Spleen (tissue), 11 donors: ENCODE results near the gene OXTR. TPM values are rescaled to one million over a fixed set of nuclear protein-coding genes. Genes with fewer than 3 reads are reported as not detected.

Experiments used
- DNase-seq: peaks from one replicate; pipeline ENCODE4 v3.0.0-alpha.2; 2020
- H3K27ac ChIP-seq, 8 donors: fragments of 200-600 bp; sonication (generic) in 7 of 8; 1 replicate in 4 of 8; 2 replicates in 4 of 8; pipeline versions ENCODE4 v1.5.0 to v1.8.0; 2016 to 2021; ENCODE audit warnings: inconsistent platforms in 4 of 8, mild to moderate bottlenecking in 4 of 8, moderate library complexity in 1 of 8
- H3K27me3 ChIP-seq, 7 donors: fragments of 200-600 bp; sonication (generic) in 6 of 7; replicated peaks in 1 of 7; 1 replicate in 4 of 7; 2 replicates in 3 of 7; pipeline versions ENCODE4 v1.5.0 to v1.8.0; 2016 to 2021; ENCODE audit warnings: inconsistent platforms in 3 of 7, mild to moderate bottlenecking in 1 of 7
- H3K36me3 ChIP-seq, 6 donors: fragments of 200-600 bp; sonication (generic) in 5 of 6; 1 replicate in 4 of 6; 2 replicates in 2 of 6; pipeline versions ENCODE4 v1.5.0 to v1.8.0; 2016 to 2021; ENCODE audit warnings: inconsistent platforms in 2 of 6
- H3K4me1 ChIP-seq, 6 donors: fragments of 200-600 bp; sonication (generic) in 5 of 6; 1 replicate in 3 of 6; 2 replicates in 3 of 6; pipeline versions ENCODE4 v1.5.0 to v1.8.0; 2016 to 2021; ENCODE audit warnings: inconsistent platforms in 3 of 6
- H3K4me3 ChIP-seq, 8 donors: fragments of 200-600 bp; sonication (generic) in 7 of 8; 1 replicate in 4 of 8; 2 replicates in 4 of 8; pipeline versions ENCODE4 v1.5.0 to v1.8.0; 2016 to 2021; ENCODE audit warnings: inconsistent platforms in 4 of 8, mild to moderate bottlenecking in 4 of 8, moderate library complexity in 2 of 8
- H3K9me3 ChIP-seq, 8 donors: fragments of 200-600 bp; sonication (generic) in 7 of 8; 1 replicate in 4 of 8; 2 replicates in 4 of 8; pipeline versions ENCODE4 v1.5.0 to v1.8.0; 2016 to 2021; ENCODE audit warnings: inconsistent platforms in 4 of 8
- CTCF ChIP-seq, 11 experiments: fragments of 200-600 bp in 7 of 11; fragments of 450-650 bp in 4 of 11; sonication (generic) in 4 of 11; IDR thresholded peaks in 8 of 11; conservative IDR thresholded peaks in 3 of 11; 1 replicate in 7 of 11; 2 replicates in 4 of 11; pipeline versions ENCODE4 v1.4.0 to v1.8.0; 2016 to 2021; ENCODE audit warnings: antibody characterized with exemption in 11 of 11, inconsistent platforms in 4 of 11, mild to moderate bottlenecking in 1 of 11
- POLR2A ChIP-seq, 3 donors: fragments of 450-650 bp; IDR thresholded peaks; one replicate each; pipeline ENCODE4 v1.5.1; 2017; ENCODE audit warnings: antibody characterized with exemption in 3 of 3, mild to moderate bottlenecking in 1 of 3
- POLR2AphosphoS5 ChIP-seq, 3 donors: sonication (generic); formaldehyde crosslinking; IDR thresholded peaks; one replicate each; pipeline ENCODE4 v1.5.1; 2017; ENCODE audit warnings: antibody characterized with exemption in 3 of 3
- WGBS, 5 donors: extraction: QIAGEN DNeasy Blood & Tissue Kit in 3 of 5; methylation state at CpG; one replicate each; pipeline versions ENCODE4 v1.1.5 to v1.1.7; 2013 to 2018; 5-methylcytosine and 5-hydroxymethylcytosine counted together
- intact Hi-C: fragments of 100-400 bp; cut with DNase I; formaldehyde crosslinking; loops from one replicate; pipeline ENCODE4 v1.15.0; 2023; ENCODE audit warnings: low total_unique reads
- polyA plus RNA-seq, 3 donors: library from polyadenylated mRNA; stranded (reverse); fragments of 200-250 nt; gene quantifications; one replicate each; pipeline ENCODE4 v1.2.1, GENCODE V29; 2013
- total RNA-seq, 7 donors: library from RNA; depleted of rRNA in 3 of 7; stranded (reverse); fragments of >200 nt in 3 of 7; fragmentation: NEBNext Ultra II Directional in 4 of 7; extraction: Animal tissue kit (Norgen Biotek cat#: 25700) in 4 of 7; gene quantifications; one replicate each; pipeline versions ENCODE4 v1.1.0 to v1.2.1, GENCODE V29; 2016 to 2021
- donor health status: healthy with polysubstance abuse.
- donor health status: DM: no; HTN: no; CAD: no; lungs with moderate emphysema.
- donor health status: DM: no; HTN: no; CAD: no.
- donor health status: Bipolar disorder and iron deficiency.
- donor health status: healthy.
- donor health status: DM: no; HTN: no; CAD: no.
- donor health status: DM: yes; HTN: yes; CAD: no.

Gene OXTR
- total and polyA plus RNA-seq, 10 donors, result 0.19 to 1.4 (median 0.43) TPM

GRCh38 chr3:8765528-8765927 lies 3.9 kb downstream of the OXTR start:
- TF ChIP-seq POLR2A (IDR thresholded peaks at IDR 0.05), result no peak
- no peak for TF ChIP-seq POLR2AphosphoS5 (IDR thresholded peaks at IDR 0.05)
- TF ChIP-seq CTCF (IDR thresholded peaks at IDR 0.05 in 8 of 11, conservative IDR thresholded peaks at IDR 0.05 in 3 of 11), result no peak
- Histone ChIP-seq H3K9me3 (no peaks in the 10 kb centered on the region), H3K27ac (no peak overlapping the region), H3K36me3 (no peaks in the 10 kb centered on the region), H3K27me3 (peaks cover 0 to 40% (median 34%) of the 10 kb centered on the region in 7 donors), H3K4me1 (peaks cover 11 to 31% (median 26%) of the 10 kb centered on the region in 6 donors), H3K4me3 (no peak overlapping the region)
- no peak for DNase-seq
- WGBS, 5 donors, result 54 to 77% (median 63%) methylated on average over 4 of the region's 4 CpGs
- intact Hi-C loops, result no loop called here

GRCh38 chr3:8764528-8764927 lies 4.9 kb downstream of the OXTR start:
- H3K27ac ChIP-seq, result no peak overlapping the region
- no peak for TF ChIP-seq CTCF (IDR thresholded peaks at IDR 0.05 in 8 of 11, conservative IDR thresholded peaks at IDR 0.05 in 3 of 11)
- no peak for TF ChIP-seq POLR2A (IDR thresholded peaks at IDR 0.05)
- TF ChIP-seq POLR2AphosphoS5 (IDR thresholded peaks at IDR 0.05), result no peak
- H3K27me3 ChIP-seq, result peaks cover 0 to 30% (median 26%) of the 10 kb centered on the region in 7 donors
- 84 to 96% (median 93%) methylated on average over 6 of the region's 6 CpGs for WGBS, 5 donors
- no peak overlapping the region for H3K4me3 ChIP-seq
- no peaks in the 10 kb centered on the region for H3K36me3 ChIP-seq
- intact Hi-C loops, result no loop called here
- no peak for DNase-seq
- H3K4me1 ChIP-seq, result peaks cover 10 to 25% (median 23%) of the 10 kb centered on the region in 6 donors
- no peaks in the 10 kb centered on the region for H3K9me3 ChIP-seq

- Histone ChIP-seq H3K4me1 (peaks cover 0 to 8% (median 6%) of the 10 kb centered on the region in 6 donors), H3K36me3 (no peaks in the 10 kb centered on the region), H3K9me3 (no peaks in the 10 kb centered on the region), H3K4me3 (no peak overlapping the region), H3K27me3 (peaks cover 0 to 13% (median 9%) of the 10 kb centered on the region in 7 donors), H3K27ac (no peak overlapping the region)
- DNase-seq, result no peak
- intact Hi-C loops, result no loop called here
- WGBS, 5 donors, result 85 to 93% (median 90%) methylated on average over 11 of the region's 11 CpGs
- no peak for TF ChIP-seq CTCF (IDR thresholded peaks at IDR 0.05 in 8 of 11, conservative IDR thresholded peaks at IDR 0.05 in 3 of 11)
- no peak for TF ChIP-seq POLR2A (IDR thresholded peaks at IDR 0.05)
- no peak for TF ChIP-seq POLR2AphosphoS5 (IDR thresholded peaks at IDR 0.05)
Observed at GRCh38 chr3:8762607-8763377, 6.6 kb downstream of the OXTR start.

- TF ChIP-seq POLR2A (IDR thresholded peaks at IDR 0.05) (no peak), POLR2AphosphoS5 (IDR thresholded peaks at IDR 0.05) (no peak), CTCF (IDR thresholded peaks at IDR 0.05 in 8 of 11, conservative IDR thresholded peaks at IDR 0.05 in 3 of 11) (no peak)
- H3K4me1 ChIP-seq, result no peaks in the 10 kb centered on the region
- DNase-seq, result no peak
- H3K27me3 ChIP-seq, result peaks cover 0 to 4% (median 0%) of the 10 kb centered on the region in 7 donors
- intact Hi-C loops, result no loop called here
- WGBS, 5 donors, result 72 to 89% (median 83%) methylated on average over 5 of the region's 5 CpGs
- H3K27ac ChIP-seq, result no peak overlapping the region
- H3K4me3 ChIP-seq, result no peak overlapping the region
- no peaks in the 10 kb centered on the region for H3K36me3 ChIP-seq
- no peaks in the 10 kb centered on the region for H3K9me3 ChIP-seq
Observed at GRCh38 chr3:8761866-8762265, 7.5 kb downstream of the OXTR start.
